ENCODE measurements around the gene CALHM4. TPM values are rescaled to one million over a fixed set of nuclear protein-coding genes. Genes with fewer than 3 reads are reported as not detected.

The CALHM4 gene
- total RNA-seq, 1 donor from 2014 or later, result not detected

- H3K4me3 ChIP-seq, result peak overlapping the region; percentile 65
- H3K36me3 ChIP-seq, result peaks cover 18% of the 10 kb centered on the region
- TF ChIP-seq, protein P1, sequence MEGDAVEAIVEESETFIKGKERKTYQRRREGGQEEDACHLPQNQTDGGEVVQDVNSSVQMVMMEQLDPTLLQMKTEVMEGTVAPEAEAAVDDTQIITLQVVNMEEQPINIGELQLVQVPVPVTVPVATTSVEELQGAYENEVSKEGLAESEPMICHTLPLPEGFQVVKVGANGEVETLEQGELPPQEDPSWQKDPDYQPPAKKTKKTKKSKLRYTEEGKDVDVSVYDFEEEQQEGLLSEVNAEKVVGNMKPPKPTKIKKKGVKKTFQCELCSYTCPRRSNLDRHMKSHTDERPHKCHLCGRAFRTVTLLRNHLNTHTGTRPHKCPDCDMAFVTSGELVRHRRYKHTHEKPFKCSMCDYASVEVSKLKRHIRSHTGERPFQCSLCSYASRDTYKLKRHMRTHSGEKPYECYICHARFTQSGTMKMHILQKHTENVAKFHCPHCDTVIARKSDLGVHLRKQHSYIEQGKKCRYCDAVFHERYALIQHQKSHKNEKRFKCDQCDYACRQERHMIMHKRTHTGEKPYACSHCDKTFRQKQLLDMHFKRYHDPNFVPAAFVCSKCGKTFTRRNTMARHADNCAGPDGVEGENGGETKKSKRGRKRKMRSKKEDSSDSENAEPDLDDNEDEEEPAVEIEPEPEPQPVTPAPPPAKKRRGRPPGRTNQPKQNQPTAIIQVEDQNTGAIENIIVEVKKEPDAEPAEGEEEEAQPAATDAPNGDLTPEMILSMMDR (IDR thresholded peaks at IDR 0.05; ENCODE audit: borderline replicate concordance), result no peak
- H3K4me1 ChIP-seq, result peaks cover 38% of the 10 kb centered on the region
- no peak for DNase-seq
- peaks cover 16% of the 10 kb centered on the region for H3K9me3 ChIP-seq (replicated peaks)
- no peaks in the 10 kb centered on the region for H3K27me3 ChIP-seq (ENCODE audit: low read depth)
- H3K27ac ChIP-seq (replicated peaks), result peak overlapping the region; percentile 94
- intact Hi-C loops (cut with micrococcal nuclease), result no loop called here
Measured at GRCh38 chr6:116512734-116513133, 40.8 kb upstream of the CALHM4 start.

DNA sequence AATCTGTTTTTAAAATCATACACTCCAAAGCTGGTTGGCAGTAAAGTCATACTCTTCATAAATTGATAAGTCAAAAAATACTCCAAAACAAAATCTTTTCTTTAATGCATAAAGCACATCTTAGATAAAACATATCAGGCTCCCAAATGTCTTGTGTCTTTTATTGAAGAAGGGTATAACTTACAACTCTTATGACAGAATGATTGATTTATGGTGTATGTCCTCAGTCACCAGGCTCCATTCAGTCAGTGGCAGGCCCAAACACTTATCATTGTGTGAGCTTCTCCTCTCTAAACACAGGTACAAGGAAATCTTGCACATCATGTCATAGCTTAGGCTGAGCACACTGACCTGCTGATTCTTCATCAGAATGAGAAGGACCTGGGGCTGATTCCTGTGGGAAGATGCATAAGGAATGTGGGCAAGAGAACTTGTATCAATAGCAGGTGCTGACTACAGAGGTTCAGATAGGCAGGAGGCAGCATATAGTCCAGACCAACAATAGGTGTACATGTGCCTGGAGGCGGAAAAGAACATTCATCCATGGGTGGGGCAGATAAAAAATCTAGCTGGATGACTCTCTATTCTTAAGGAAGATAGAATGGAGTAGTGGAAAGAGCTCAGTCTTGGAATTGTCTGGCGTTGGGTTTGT is 40.2 kb upstream of the CALHM4 start:
- Histone ChIP-seq H3K9me3 (replicated peaks) (peaks cover 14% of the 10 kb centered on the region), H3K27ac (replicated peaks) (peak overlapping the region; percentile 94), H3K27me3 (ENCODE audit: low read depth) (no peaks in the 10 kb centered on the region), H3K36me3 (peaks cover 21% of the 10 kb centered on the region), H3K4me3 (peak overlapping the region; percentile 65), H3K4me1 (peaks cover 38% of the 10 kb centered on the region)
- TF ChIP-seq, protein P1 (IDR thresholded peaks at IDR 0.05; ENCODE audit: borderline replicate concordance), result no peak
- intact Hi-C loops (cut with micrococcal nuclease), result no loop called here
- DNase-seq, result no peak

- Histone ChIP-seq H3K4me3 (peak overlapping the region; percentile 65), H3K27ac (replicated peaks) (peak overlapping the region; percentile 94), H3K27me3 (ENCODE audit: low read depth) (no peaks in the 10 kb centered on the region), H3K9me3 (replicated peaks) (peaks cover 6% of the 10 kb centered on the region), H3K4me1 (peaks cover 38% of the 10 kb centered on the region), H3K36me3 (peaks cover 21% of the 10 kb centered on the region)
- TF ChIP-seq, protein P1 (IDR thresholded peaks at IDR 0.05; ENCODE audit: borderline replicate concordance), result no peak
- DNase-seq, result no peak
- intact Hi-C loops (cut with micrococcal nuclease), result no loop called here
Measured at GRCh38 chr6:116514111-116514510, 39.4 kb upstream of the CALHM4 start.

- H3K4me1 ChIP-seq, result peaks cover 38% of the 10 kb centered on the region
- peaks cover 21% of the 10 kb centered on the region for H3K36me3 ChIP-seq
- TF ChIP-seq, protein P1 (IDR thresholded peaks at IDR 0.05; ENCODE audit: borderline replicate concordance), result no peak
- intact Hi-C loops (cut with micrococcal nuclease), result no loop called here
- H3K4me3 ChIP-seq, result no peak overlapping the region
- DNase-seq, result no peak
- H3K9me3 ChIP-seq (replicated peaks), result no peaks in the 10 kb centered on the region
- H3K27me3 ChIP-seq (ENCODE audit: low read depth), result no peaks in the 10 kb centered on the region
- H3K27ac ChIP-seq (replicated peaks), result no peak overlapping the region
Measured at GRCh38 chr6:116515141-116515540, 38.4 kb upstream of the CALHM4 start.

GRCh38 chr6:116518621-116519368 is 34.8 kb upstream of the CALHM4 start:
- DNase-seq, result no peak
- no peaks in the 10 kb centered on the region for H3K27me3 ChIP-seq (ENCODE audit: low read depth)
- peaks cover 14% of the 10 kb centered on the region for H3K4me1 ChIP-seq
- H3K4me3 ChIP-seq, result no peak overlapping the region
- TF ChIP-seq, protein P1 (IDR thresholded peaks at IDR 0.05; ENCODE audit: borderline replicate concordance), result no peak
- peaks cover 21% of the 10 kb centered on the region for H3K36me3 ChIP-seq
- intact Hi-C loops (cut with micrococcal nuclease), result no loop called here
- no peaks in the 10 kb centered on the region for H3K9me3 ChIP-seq (replicated peaks)
- no peak overlapping the region for H3K27ac ChIP-seq (replicated peaks)
